Small intestine (tissue), 7 donors: ENCODE measurements around the gene PIK3C2B. TPM values are rescaled to one million over a fixed set of nuclear protein-coding genes. Genes with fewer than 3 reads are reported as not detected.
"Not testable (repeated sequence)": the region's sequence is repeated elsewhere in the genome, so short reads cannot be mapped to it uniquely, and the experiment has no call there.

ENCODE experiments used
- DNase-seq, 2 donors: peaks; one replicate each; pipeline versions ENCODE4 v3.0.0 to v3.0.0-alpha.2; 2013
- FAIRE-seq: peaks from 2 replicates; lab custom pipeline; 2012; peaks lifted over from hg19 to GRCh38; lab: Jason Lieb, UNC
- H3K27ac ChIP-seq, 3 donors: one replicate each; pipeline ENCODE4 v1.5.1; 2013; ENCODE audit warnings: low read length in 2 of 3, mild to moderate bottlenecking in 2 of 3, control low read depth in 1 of 3, inconsistent platforms in 1 of 3, low read depth in 1 of 3, moderate library complexity in 1 of 3
- H3K27me3 ChIP-seq, 3 donors: one replicate each; pipeline ENCODE4 v1.6.1; 2013; ENCODE audit warnings: low read length in 3 of 3, inconsistent platforms in 1 of 3; ENCODE audit not compliant: control insufficient read depth in 3 of 3, insufficient read depth in 3 of 3
- H3K36me3 ChIP-seq, 3 donors: one replicate each; pipeline ENCODE4 v1.6.1; 2013; ENCODE audit warnings: low read length in 3 of 3, inconsistent platforms in 1 of 3, low read depth in 1 of 3, mild to moderate bottlenecking in 1 of 3, moderate library complexity in 1 of 3; ENCODE audit not compliant: control insufficient read depth in 3 of 3, insufficient read depth in 2 of 3
- H3K4me1 ChIP-seq, 3 donors: one replicate each; pipeline ENCODE4 v1.6.1; 2013; ENCODE audit warnings: low read length in 2 of 3, inconsistent platforms in 1 of 3, low read depth in 1 of 3, mild to moderate bottlenecking in 1 of 3, moderate library complexity in 1 of 3; ENCODE audit not compliant: control insufficient read depth in 3 of 3, insufficient read depth in 2 of 3
- H3K4me3 ChIP-seq, 3 donors: one replicate each; pipeline ENCODE4 v1.5.1; 2013; ENCODE audit warnings: low read length in 3 of 3, control low read depth in 1 of 3, inconsistent platforms in 1 of 3, low read depth in 1 of 3, mild to moderate bottlenecking in 1 of 3, moderate library complexity in 1 of 3
- H3K9me3 ChIP-seq, 2 donors: one replicate each; pipeline ENCODE4 v1.6.1; 2013; ENCODE audit warnings: low read depth in 1 of 2, low read length in 1 of 2; ENCODE audit not compliant: control insufficient read depth in 2 of 2, insufficient read depth in 1 of 2
- WGBS, 3 donors: extraction: QIAGEN DNeasy Blood & Tissue Kit; methylation state at CpG; one replicate each; pipeline ENCODE4 v1.1.7; 2013; 5-methylcytosine and 5-hydroxymethylcytosine counted together
- polyA plus RNA-seq, 4 donors: library from polyadenylated mRNA; stranded (reverse) in 3 of 4; unstranded in 1 of 4; fragments of 200-250 nt in 3 of 4; fragments of 120-200 nt in 1 of 4; gene quantifications; one replicate each; pipeline versions ENCODE4 v1.2.1 to v1.2.3, GENCODE V29; 2013
- donor health status: healthy with polysubstance abuse.
- donor health status: control.
- donor health status: control.
- donor health status: Bipolar disorder and iron deficiency.
- donor health status: healthy.

Gene PIK3C2B
- polyA plus RNA-seq, 4 donors, result 8.1 to 31.1 (median 17.5) TPM

DNA sequence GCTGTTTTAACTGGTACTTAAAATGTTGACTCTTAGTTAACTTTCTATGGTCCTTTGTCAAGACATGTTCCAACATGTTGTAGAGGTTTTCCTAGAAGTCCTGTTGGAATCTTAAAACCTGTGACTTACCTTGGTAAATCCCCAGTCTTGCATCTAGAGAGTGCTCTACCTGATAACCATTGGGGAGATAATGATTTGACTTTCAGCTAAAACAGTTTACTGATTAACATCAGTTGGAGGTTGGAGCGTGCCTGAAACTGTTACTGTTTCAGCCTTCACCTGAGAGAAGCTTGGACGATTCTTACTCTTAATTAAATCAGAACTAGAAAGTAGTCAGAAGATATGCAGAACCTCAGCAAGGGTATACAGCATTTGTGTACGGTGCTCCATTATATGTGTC lies 30.4 kb upstream of the PIK3C2B start:
- Histone ChIP-seq H3K27ac (no peak overlapping the region), H3K4me3 (no peak overlapping the region), H3K27me3 (no peaks in the 10 kb centered on the region), H3K4me1 (no peaks in the 10 kb centered on the region), H3K9me3 (peaks cover 2 to 6% of the 10 kb centered on the region in 2 donors), H3K36me3 (peaks cover 10 to 55% (median 19%) of the 10 kb centered on the region in 3 donors)
- DNase-seq (no peak), FAIRE-seq (no peak)
- WGBS, 3 donors, result 87 to 90% (median 88%) methylated on average over 3 of the region's 3 CpGs

DNA sequence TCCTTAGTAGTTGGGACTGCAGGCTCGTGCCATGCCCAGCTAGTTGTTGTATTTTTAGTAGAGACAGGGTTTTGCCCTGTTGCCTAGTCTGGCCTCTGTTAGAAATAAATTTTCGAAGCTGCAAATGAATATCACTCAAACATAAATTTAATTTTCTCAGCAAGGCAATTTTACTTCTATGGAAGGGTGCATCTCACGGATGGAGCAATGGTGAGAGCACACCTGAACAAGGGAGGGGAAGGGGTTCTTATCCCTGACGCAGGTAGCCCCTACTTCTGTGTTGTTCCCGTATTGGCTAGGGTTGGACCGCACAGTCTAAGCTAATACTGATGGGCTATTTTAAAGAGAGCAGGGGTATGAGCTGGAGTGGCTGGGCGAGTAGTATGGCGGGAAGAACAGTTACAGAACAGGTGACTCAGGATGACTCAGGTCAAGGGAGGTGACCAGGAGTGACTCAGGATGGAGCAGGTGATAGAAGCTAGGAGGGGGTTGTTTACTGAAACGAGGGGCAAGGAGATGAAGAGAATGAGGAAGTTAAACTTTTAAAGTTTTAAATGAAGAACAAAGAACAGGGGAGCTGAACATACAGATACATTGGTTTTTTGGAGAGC lies 29.1 kb upstream of the PIK3C2B start:
- peaks cover 7 to 51% (median 11%) of the 10 kb centered on the region in 3 donors for H3K36me3 ChIP-seq
- no peaks in the 10 kb centered on the region for H3K27me3 ChIP-seq
- no peaks in the 10 kb centered on the region for H3K4me1 ChIP-seq
- DNase-seq (peak in 1 of 2 donors; percentile 23), FAIRE-seq (no peak)
- 85 to 91% (median 90%) methylated on average over 9 of the region's 9 CpGs for WGBS, 3 donors
- H3K9me3 ChIP-seq, result peaks cover 2 to 6% of the 10 kb centered on the region in 2 donors
- H3K4me3 ChIP-seq, result no peak overlapping the region
- H3K27ac ChIP-seq, result no peak overlapping the region

DNA sequence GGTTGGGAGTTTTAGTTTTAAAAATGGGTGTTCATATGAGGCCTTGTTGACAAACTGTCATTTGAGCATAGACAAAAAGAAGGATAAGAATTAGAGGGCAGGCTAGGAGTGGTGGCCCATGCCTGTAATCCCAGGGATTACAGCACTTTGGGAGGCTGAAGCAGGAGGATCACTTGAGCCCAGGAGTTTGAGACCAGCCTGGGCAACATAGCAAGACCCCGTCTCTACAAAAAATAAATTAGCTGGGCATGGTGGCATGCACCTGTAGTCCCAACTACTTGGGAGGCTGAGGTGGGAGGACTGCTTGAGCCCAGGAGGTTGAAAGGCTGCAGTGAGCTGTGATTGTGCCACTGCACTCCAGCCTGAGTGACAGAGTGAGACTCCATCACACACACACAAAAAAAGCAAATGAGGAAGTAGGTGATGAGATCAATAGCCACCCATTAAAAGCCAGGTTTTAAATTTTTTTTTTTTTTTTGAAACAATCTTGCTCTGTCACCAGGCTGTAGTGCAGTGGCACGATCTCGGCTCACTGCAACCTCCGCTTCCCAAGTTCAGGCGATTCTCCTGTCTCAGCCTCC lies 27.4 kb upstream of the PIK3C2B start:
- H3K27me3 ChIP-seq, DNase-seq, FAIRE-seq, H3K9me3 ChIP-seq, H3K4me1 ChIP-seq, H3K4me3 ChIP-seq: not testable (repeated sequence)
- peaks cover 4 to 49% (median 9%) of the 10 kb centered on the region in 3 donors for H3K36me3 ChIP-seq
- peak overlapping the region in 1 of 3 donors; percentile 75 for H3K27ac ChIP-seq
- 72 to 89% (median 86%) methylated on average over 5 of the region's 5 CpGs for WGBS, 3 donors

DNA sequence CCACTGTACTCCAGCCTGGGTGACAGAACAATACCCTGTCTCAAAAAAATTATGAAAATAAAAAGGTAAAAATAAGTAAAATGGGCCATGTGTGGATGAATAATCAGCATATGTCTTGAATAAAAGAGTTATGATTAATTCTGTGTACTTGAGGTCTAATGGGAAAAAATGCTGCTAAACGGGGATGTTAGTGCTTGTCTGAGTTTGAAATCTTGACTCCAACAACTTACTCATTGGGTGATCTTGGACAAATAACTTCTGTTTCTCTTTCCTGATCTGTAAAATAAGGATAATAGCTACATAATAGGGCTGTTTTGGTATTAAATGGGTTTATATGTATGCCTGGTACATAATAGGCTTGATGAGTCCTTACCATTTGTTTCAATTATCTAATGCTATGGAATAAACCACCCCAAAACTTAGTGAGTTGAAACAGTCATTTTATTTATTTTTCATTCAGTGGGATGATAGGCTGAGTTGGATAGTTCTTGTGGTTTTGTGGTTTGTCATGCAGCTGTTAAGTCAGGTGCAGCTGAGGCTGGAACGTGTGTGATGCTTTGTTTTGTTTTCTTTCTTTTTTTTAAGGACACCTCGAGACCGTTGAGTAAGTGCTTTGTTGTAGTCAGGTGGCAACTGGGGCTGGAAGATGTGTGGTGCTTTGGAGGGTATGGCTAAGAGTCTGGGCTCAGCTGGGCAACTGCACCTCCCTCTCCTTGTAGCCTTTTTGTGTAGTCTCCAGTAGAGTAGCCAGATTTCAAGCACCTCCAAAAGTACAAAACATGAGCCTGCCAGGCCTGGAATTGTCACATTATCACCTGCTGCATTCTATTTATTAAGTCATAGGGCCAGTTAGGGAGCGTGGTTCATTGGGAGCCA lies 26.5 kb upstream of the PIK3C2B start:
- 54 to 76% (median 63%) methylated on average over 5 of the region's 5 CpGs for WGBS, 3 donors
- DNase-seq, result peak in 1 of 2 donors; percentile 38
- Histone ChIP-seq H3K9me3 (peaks cover 2 to 6% of the 10 kb centered on the region in 2 donors), H3K36me3 (peaks cover 0 to 39% (median 6%) of the 10 kb centered on the region in 3 donors), H3K4me1 (peaks cover 0 to 8% (median 4%) of the 10 kb centered on the region in 3 donors), H3K4me3 (no peak overlapping the region), H3K27ac (peak overlapping the region in 1 of 3 donors; percentile 84), H3K27me3 (no peaks in the 10 kb centered on the region)
- no peak for FAIRE-seq

DNA sequence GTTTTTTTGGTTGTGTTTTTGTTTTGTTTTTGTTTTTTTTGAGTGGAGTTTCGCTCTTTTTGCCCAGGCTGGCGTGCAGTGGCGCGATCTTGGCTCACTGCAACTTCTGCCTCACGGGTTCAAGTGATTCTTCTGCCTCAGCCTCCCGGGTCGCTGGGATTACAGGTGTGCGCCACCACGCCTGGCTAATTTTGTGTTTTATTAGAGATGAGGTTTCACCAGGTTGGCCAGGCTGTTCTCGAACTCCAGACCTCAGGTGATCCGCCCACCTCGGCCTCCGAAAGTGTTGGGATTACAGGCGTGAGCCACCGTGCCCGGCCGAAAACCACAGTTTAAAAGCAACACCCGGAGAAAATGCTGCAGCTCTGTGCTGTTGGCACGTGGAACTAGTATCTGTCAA lies 22.8 kb upstream of the PIK3C2B start:
- peak overlapping the region in 1 of 3 donors; percentile 99 for H3K27ac ChIP-seq
- not testable (repeated sequence) for H3K4me1 ChIP-seq, H3K9me3 ChIP-seq, FAIRE-seq, DNase-seq, H3K27me3 ChIP-seq
- peaks cover 0 to 24% (median under 1%) of the 10 kb centered on the region in 3 donors for H3K36me3 ChIP-seq
- peak overlapping the region; percentile 28 to 71 (median 58) for H3K4me3 ChIP-seq
- WGBS, 3 donors, result 76 to 87% (median 76%) methylated on average over 19 of the region's 19 CpGs

DNA sequence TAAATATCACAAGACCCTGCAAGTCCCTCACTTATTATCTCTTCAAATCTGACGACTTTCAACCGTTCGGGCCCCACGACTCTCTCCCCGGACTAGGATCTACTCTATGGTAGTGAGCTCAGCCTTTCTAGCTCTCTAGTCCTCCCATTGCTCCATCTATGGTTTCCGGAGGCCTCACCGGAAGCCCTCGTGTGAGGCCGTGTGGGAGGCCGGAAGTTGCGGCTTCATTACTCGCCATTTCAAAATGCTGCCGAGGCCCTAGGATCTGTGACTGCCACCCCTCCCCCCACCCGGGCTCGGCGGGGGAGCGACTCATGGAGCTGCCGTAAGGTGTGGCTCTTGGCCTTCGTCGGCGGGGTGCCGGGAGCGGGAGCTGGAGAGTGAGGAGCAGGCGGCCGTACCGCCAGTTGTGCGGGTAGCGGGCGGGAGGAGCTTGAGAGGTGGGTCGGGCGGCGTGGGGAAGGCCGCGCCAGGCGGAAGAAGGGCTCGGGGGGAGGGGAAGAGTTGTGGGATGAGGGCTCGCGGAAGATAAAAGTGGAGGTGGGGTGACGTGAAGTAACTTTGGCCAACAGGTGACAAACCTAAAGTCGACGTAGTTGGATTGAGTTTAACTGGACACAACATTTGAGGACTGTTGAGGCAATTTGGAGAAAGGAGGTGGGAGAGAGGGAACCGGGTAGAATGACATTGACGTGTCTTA lies 21.7 kb upstream of the PIK3C2B start, which contains the start of gene MDM4:
Gene MDM4, plus strand, starts transcription at position 227 of the 700 bp plus-strand sequence. CDS start 9,113 bp downstream, outside the sequence.
- no peak for FAIRE-seq
- WGBS, 3 donors, result 0% methylated on average over 43 of the region's 43 CpGs

DNA sequence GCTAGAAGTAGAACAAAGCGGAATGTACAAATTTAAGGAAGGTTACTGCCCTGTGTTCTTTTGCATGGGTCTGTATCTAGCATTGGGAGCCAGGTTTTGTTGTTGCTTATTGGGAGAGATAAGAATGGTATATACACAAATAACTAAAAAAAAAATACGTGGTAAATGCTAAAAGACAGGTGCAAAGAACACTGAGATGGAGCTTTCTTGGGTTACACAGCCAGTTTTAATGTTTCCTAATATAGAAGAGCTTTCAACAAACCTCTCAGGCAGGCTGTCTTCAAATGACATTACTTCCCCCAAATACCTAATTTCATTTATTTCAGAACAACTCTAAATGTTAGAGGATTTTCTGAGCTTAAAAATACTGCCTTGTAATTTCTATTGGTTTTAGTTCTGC lies 20.2 kb upstream of the PIK3C2B start:
- no peak overlapping the region for H3K4me3 ChIP-seq
- H3K9me3 ChIP-seq, result no peaks in the 10 kb centered on the region
- DNase-seq (no peak), FAIRE-seq (no peak)
- H3K4me1 ChIP-seq, result peaks cover 0 to 8% (median 4%) of the 10 kb centered on the region in 3 donors
- 49 to 65% (median 52%) methylated on average over 2 of the region's 2 CpGs for WGBS, 3 donors
- no peaks in the 10 kb centered on the region for H3K27me3 ChIP-seq
- no peak overlapping the region for H3K27ac ChIP-seq
- peaks cover 0 to 19% (median 0%) of the 10 kb centered on the region in 3 donors for H3K36me3 ChIP-seq

More for the DNA sequence above, 21.7 kb upstream of the PIK3C2B start, which contains the start of gene MDM4:
- H3K4me1 ChIP-seq, result peaks cover 0 to 8% (median 4%) of the 10 kb centered on the region in 3 donors
- peak within 1 kb of the TSS; percentile 87 to 99 (median 96) for H3K27ac ChIP-seq
- DNase-seq, result peak; percentile 96 to 98
- peak within 1 kb of the TSS; percentile 58 to 71 (median 65) for H3K4me3 ChIP-seq
- H3K9me3 ChIP-seq, result no peaks in the 10 kb centered on the region
- H3K27me3 ChIP-seq, result no peaks in the 10 kb centered on the region
- peaks cover 0 to 23% (median 0%) of the 10 kb centered on the region in 3 donors for H3K36me3 ChIP-seq
